SK-N-MC (cell line): ENCODE results near the gene MLN.

Experiments
- EZH2 ChIP-seq: fragments of 200-600 bp; sonication (generic); IDR thresholded peaks from one replicate; pipeline ENCODE4 v1.6.1; 2017; ENCODE audit warnings: antibody characterized with exemption
- POLR2AphosphoS5 ChIP-seq: IDR thresholded peaks from 2 replicates; pipeline ENCODE4 v1.6.1; 2012; ENCODE audit warnings: mild to moderate bottlenecking, low read depth, low read length, borderline replicate concordance

GRCh38 chr6:33846226-33846625 lies 42.4 kb upstream of the MLN start:
- TF ChIP-seq POLR2AphosphoS5 (no peak), EZH2 (no peak)
